Tibial nerve (tissue), 4 donors: ENCODE measurements around the gene ANKRD30A. TPM values are rescaled to one million over a fixed set of nuclear protein-coding genes. Genes with fewer than 3 reads are reported as not detected.
"Not testable (repeated sequence)": the region's sequence is repeated elsewhere in the genome, so short reads cannot be mapped to it uniquely, and the experiment has no call there.

Experiments used
- DNase-seq, 2 donors: peaks; one replicate each; pipeline ENCODE4 v3.0.0-alpha.2; 2019; ENCODE audit warnings: low spot score in 2 of 2
- H3K27ac ChIP-seq, 4 donors: fragments of 200-600 bp; sonication (generic) in 3 of 4; one replicate each; pipeline ENCODE4 v1.5.1; 2017 to 2019; ENCODE audit warnings: mild to moderate bottlenecking in 1 of 4
- H3K27me3 ChIP-seq, 2 donors: fragments of 200-600 bp; sonication (generic) in 1 of 2; one replicate each; pipeline versions ENCODE4 v1.5.1 to v1.6.0; 2017 to 2019
- H3K36me3 ChIP-seq, 3 donors: fragments of 200-600 bp; sonication (generic); one replicate each; pipeline ENCODE4 v1.5.1; 2018 to 2019
- H3K4me1 ChIP-seq, 4 donors: fragments of 200-600 bp; sonication (generic) in 3 of 4; one replicate each; pipeline ENCODE4 v1.5.1; 2017 to 2019
- H3K4me3 ChIP-seq, 4 donors: fragments of 200-600 bp; sonication (generic) in 3 of 4; one replicate each; pipeline ENCODE4 v1.5.1; 2017 to 2019; ENCODE audit warnings: mild to moderate bottlenecking in 1 of 4, moderate library complexity in 1 of 4
- H3K9me3 ChIP-seq, 4 donors: fragments of 200-600 bp; sonication (generic) in 3 of 4; one replicate each; pipeline ENCODE4 v1.5.1; 2017 to 2019
- CTCF ChIP-seq, 5 experiments: fragments of 200-600 bp in 3 of 5; fragments of 450-650 bp in 2 of 5; sonication (generic) in 3 of 5; IDR thresholded peaks; one replicate each; pipeline ENCODE4 v1.5.1; 2016 to 2019; ENCODE audit warnings: antibody characterized with exemption in 5 of 5, mild to moderate bottlenecking in 3 of 5, moderate library complexity in 2 of 5
- EP300 ChIP-seq, 2 donors: sonication (generic); formaldehyde crosslinking; IDR thresholded peaks; one replicate each; pipeline ENCODE4 v1.6.1; 2017; ENCODE audit warnings: antibody characterized with exemption in 2 of 2, mild to moderate bottlenecking in 1 of 2
- POLR2A ChIP-seq, 2 donors: fragments of 450-650 bp; IDR thresholded peaks; one replicate each; pipeline ENCODE4 v1.6.1; 2017; ENCODE audit warnings: antibody characterized with exemption in 2 of 2, mild to moderate bottlenecking in 2 of 2, moderate library complexity in 2 of 2
- WGBS, 2 donors: methylation state at CpG; one replicate each; pipeline ENCODE4 v1.1.5; 2018; 5-methylcytosine and 5-hydroxymethylcytosine counted together
- total RNA-seq, 4 donors: library from RNA; depleted of rRNA; stranded (reverse); fragments of >200 nt; gene quantifications; one replicate each; pipeline ENCODE4 v1.1.0, GENCODE V29; 2016

The ANKRD30A gene
- total RNA-seq, 4 donors from 2014 or later: under 0.01 to 0.22 TPM; not detected in 2

GRCh38 chr10:37234692-37235091, 109.3 kb downstream of the ANKRD30A start:
- 84 to 85% methylated on average over 3 of the region's 3 CpGs for WGBS, 2 donors
- TF ChIP-seq POLR2A (IDR thresholded peaks at IDR 0.05): no peak
- no peak for TF ChIP-seq EP300 (IDR thresholded peaks at IDR 0.05)
- TF ChIP-seq CTCF (IDR thresholded peaks at IDR 0.05): no peak
- DNase-seq: no peak

GRCh38 chr10:37236093-37236492, 110.7 kb downstream of the ANKRD30A start:
- no peak overlapping the region for H3K4me3 ChIP-seq
- no peak for TF ChIP-seq POLR2A (IDR thresholded peaks at IDR 0.05)
- TF ChIP-seq CTCF (IDR thresholded peaks at IDR 0.05): no peak
- TF ChIP-seq EP300 (IDR thresholded peaks at IDR 0.05): no peak
- WGBS, 2 donors: 65 to 68% methylated on average over 2 of the region's 2 CpGs

More at GRCh38 chr10:37234692-37235091, 109.3 kb downstream of the ANKRD30A start:
- Histone ChIP-seq H3K9me3 (no peaks in the 10 kb centered on the region), H3K4me3 (no peak overlapping the region), H3K36me3 (no peaks in the 10 kb centered on the region), H3K27ac (no peak overlapping the region), H3K4me1 (no peaks in the 10 kb centered on the region), H3K27me3 (no peaks in the 10 kb centered on the region)

GRCh38 chr10:37240223-37240622, 114.8 kb downstream of the ANKRD30A start:
- no peaks in the 10 kb centered on the region for H3K27me3 ChIP-seq
- DNase-seq: no peak
- H3K27ac ChIP-seq: no peak overlapping the region
- H3K36me3 ChIP-seq: no peaks in the 10 kb centered on the region
- no peaks in the 10 kb centered on the region for H3K4me1 ChIP-seq
- TF ChIP-seq CTCF (IDR thresholded peaks at IDR 0.05) (no peak), EP300 (IDR thresholded peaks at IDR 0.05) (no peak)
- WGBS, 2 donors: 67 to 76% methylated on average over 2 of the region's 2 CpGs
- no peaks in the 10 kb centered on the region for H3K9me3 ChIP-seq
- H3K4me3 ChIP-seq: no peak overlapping the region

More at GRCh38 chr10:37236093-37236492, 110.7 kb downstream of the ANKRD30A start:
- no peak for DNase-seq
- Histone ChIP-seq H3K27ac (no peak overlapping the region), H3K4me1 (no peaks in the 10 kb centered on the region), H3K9me3 (no peaks in the 10 kb centered on the region), H3K36me3 (no peaks in the 10 kb centered on the region), H3K27me3 (no peaks in the 10 kb centered on the region)

GRCh38 chr10:37246637-37247036, 121.2 kb downstream of the ANKRD30A start:
- no peaks in the 10 kb centered on the region for H3K4me1 ChIP-seq
- TF ChIP-seq EP300 (IDR thresholded peaks at IDR 0.05): no peak
- no peak for TF ChIP-seq CTCF (IDR thresholded peaks at IDR 0.05)
- TF ChIP-seq POLR2A (IDR thresholded peaks at IDR 0.05): no peak
- H3K27ac ChIP-seq: no peak overlapping the region
- no peaks in the 10 kb centered on the region for H3K36me3 ChIP-seq
- no peak overlapping the region for H3K4me3 ChIP-seq
- DNase-seq: no peak
- WGBS, 2 donors: 64 to 67% methylated on average over 2 of the region's 2 CpGs
- H3K27me3 ChIP-seq: no peaks in the 10 kb centered on the region
- H3K9me3 ChIP-seq: no peaks in the 10 kb centered on the region

GRCh38 chr10:37255837-37256236, 130.4 kb downstream of the ANKRD30A start:
- 71 to 76% methylated on average over 3 of the region's 3 CpGs for whole genome bisulfite sequencing, 2 donors
- H3K4me1 ChIP-seq, H3K4me3 ChIP-seq, DNase-seq, H3K27me3 ChIP-seq, H3K36me3 ChIP-seq, H3K27ac ChIP-seq, H3K9me3 ChIP-seq: not testable (repeated sequence)

GRCh38 chr10:37263304-37263703, 137.9 kb downstream of the ANKRD30A start:
- Histone ChIP-seq H3K27ac (no peak overlapping the region), H3K27me3 (no peaks in the 10 kb centered on the region), H3K36me3 (no peaks in the 10 kb centered on the region), H3K4me3 (no peak overlapping the region), H3K4me1 (no peaks in the 10 kb centered on the region), H3K9me3 (no peaks in the 10 kb centered on the region)
- WGBS, 2 donors: 76 to 85% methylated on average over 5 of the region's 5 CpGs
- DNase-seq: no peak
- TF ChIP-seq CTCF (IDR thresholded peaks at IDR 0.05): no peak
- TF ChIP-seq EP300 (IDR thresholded peaks at IDR 0.05): no peak
- no peak for TF ChIP-seq POLR2A (IDR thresholded peaks at IDR 0.05)
